Keratinocyte (primary cell): ENCODE data around the gene MGAT3. TPM values are rescaled to one million over a fixed set of nuclear protein-coding genes. Genes with fewer than 3 reads are reported as not detected.

Experiments used
- DNase-seq: peaks from one replicate; pipeline ENCODE4 v3.0.0-alpha.2; 2011; ENCODE audit warnings: low read depth, missing footprints, low spot score
- FAIRE-seq: peaks from 2 replicates; lab custom pipeline; 2011; peaks lifted over from hg19 to GRCh38; lab: Jason Lieb, UNC
- H2AFZ ChIP-seq: 2 replicates; pipeline ENCODE4 v1.6.0; 2012; ENCODE audit warnings: low read length, control low read depth, inconsistent platforms; ENCODE audit not compliant: control insufficient read depth
- H3K27ac ChIP-seq: 2 replicates; pipeline ENCODE4 v1.5.1; 2011; ENCODE audit warnings: low read length; ENCODE audit not compliant: control insufficient read depth, insufficient read depth
- H3K27me3 ChIP-seq: 3 replicates; pipeline ENCODE4 v1.6.0; 2011; ENCODE audit warnings: low read length; ENCODE audit not compliant: control insufficient read depth, insufficient read depth; ENCODE audit errors: extremely low read depth
- H3K36me3 ChIP-seq, 2 experiments: 2 replicates in 1 of 2; 3 replicates in 1 of 2; pipeline ENCODE4 v1.5.1; 2011; ENCODE audit warnings: low read length in 2 of 2, mild to moderate bottlenecking in 1 of 2; ENCODE audit not compliant: control insufficient read depth in 2 of 2, insufficient read depth in 2 of 2; ENCODE audit errors: extremely low read depth in 1 of 2
- H3K4me1 ChIP-seq: 3 replicates; pipeline ENCODE4 v1.5.1; 2011; ENCODE audit warnings: low read length; ENCODE audit not compliant: control insufficient read depth, insufficient read depth; ENCODE audit errors: extremely low read depth
- H3K4me2 ChIP-seq: 3 replicates; pipeline ENCODE4 v1.6.0; 2011; ENCODE audit warnings: low read depth, low read length; ENCODE audit not compliant: control insufficient read depth, insufficient read depth; ENCODE audit errors: extremely low read depth
- H3K4me3 ChIP-seq, 3 experiments: fragments of 200-600 bp in 1 of 3; sonication (generic) in 1 of 3; 2 replicates in 2 of 3; 3 replicates in 1 of 3; pipeline ENCODE4 v1.5.1; 2011 to 2016; ENCODE audit warnings: low read length in 3 of 3, mild to moderate bottlenecking in 3 of 3, control low read depth in 2 of 3, inconsistent platforms in 1 of 3, low read depth in 1 of 3, mixed read lengths in 1 of 3, mixed run types in 1 of 3, moderate library complexity in 1 of 3; ENCODE audit not compliant: control insufficient read depth in 2 of 3, insufficient read depth in 2 of 3; ENCODE audit errors: extremely low read depth in 1 of 3
- H3K79me2 ChIP-seq: 2 replicates; pipeline ENCODE4 v1.6.0; 2012; ENCODE audit warnings: low read length; ENCODE audit not compliant: control insufficient read depth, insufficient read depth
- H3K9ac ChIP-seq: 3 replicates; pipeline ENCODE4 v1.6.0; 2011; ENCODE audit warnings: low read length; ENCODE audit not compliant: control insufficient read depth, insufficient read depth; ENCODE audit errors: extremely low read depth
- H3K9me1 ChIP-seq: 3 replicates; pipeline ENCODE4 v1.6.0; 2011; ENCODE audit warnings: low read length; ENCODE audit not compliant: control insufficient read depth, insufficient read depth; ENCODE audit errors: extremely low read depth
- H3K9me3 ChIP-seq: 2 replicates; pipeline ENCODE4 v1.5.1; 2012; ENCODE audit warnings: low read depth, low read length; ENCODE audit not compliant: control insufficient read depth
- H4K20me1 ChIP-seq: 3 replicates; pipeline ENCODE4 v1.6.0; 2011; ENCODE audit warnings: low read length; ENCODE audit not compliant: control insufficient read depth, insufficient read depth; ENCODE audit errors: extremely low read depth
- EZH2 ChIP-seq: IDR thresholded peaks from one replicate; pipeline ENCODE4 v1.6.1; 2012; ENCODE audit warnings: inconsistent platforms, mild to moderate bottlenecking, low read length, moderate library complexity
- dilution Hi-C: fragments of 300-500 bp; cut with MboI; formaldehyde crosslinking; loops from one replicate; pipeline ENCODE4 v1.7.0; 2020; ENCODE audit warnings: low sequenced_read_pairs; ENCODE audit not compliant: extremely low pct_ligation_motif_present
- polyA plus RNA-seq, 5 experiments: library from polyadenylated mRNA; depleted of rRNA in 3 of 5; stranded (reverse) in 3 of 5; stranded (forward) in 1 of 5; unstranded in 1 of 5; fragments of >200 nt; gene quantifications; 1 replicate in 1 of 5; 2 replicates in 3 of 5; 3 replicates in 1 of 5; pipeline versions ENCODE4 v1.2.1 to v1.2.3, GENCODE V29; 2011 to 2012; ENCODE audit warnings: missing spikeins in 2 of 5, low read depth in 1 of 5, low replicate concordance in 1 of 5
- TF ChIP-seq, protein P1 (sequence below), 3 experiments: IDR thresholded peaks in 1 of 3; conservative IDR thresholded peaks in 1 of 3; optimal IDR thresholded peaks in 1 of 3; 2 replicates in 2 of 3; 3 replicates in 1 of 3; pipeline versions ENCODE3 to v1.5.1; 2011; ENCODE audit warnings: low read length in 3 of 3, mild to moderate bottlenecking in 3 of 3, moderate library complexity in 2 of 3, control low read depth in 1 of 3, inconsistent platforms in 1 of 3; ENCODE audit not compliant: insufficient read depth in 2 of 3; ENCODE audit errors: extremely low read depth in 1 of 3

MGAT3 gene
- polyA plus RNA-seq, 1 donor (not counting 4 experiments of a cell fraction or from before 2014, with no cell fraction given) = not detected

DNA sequence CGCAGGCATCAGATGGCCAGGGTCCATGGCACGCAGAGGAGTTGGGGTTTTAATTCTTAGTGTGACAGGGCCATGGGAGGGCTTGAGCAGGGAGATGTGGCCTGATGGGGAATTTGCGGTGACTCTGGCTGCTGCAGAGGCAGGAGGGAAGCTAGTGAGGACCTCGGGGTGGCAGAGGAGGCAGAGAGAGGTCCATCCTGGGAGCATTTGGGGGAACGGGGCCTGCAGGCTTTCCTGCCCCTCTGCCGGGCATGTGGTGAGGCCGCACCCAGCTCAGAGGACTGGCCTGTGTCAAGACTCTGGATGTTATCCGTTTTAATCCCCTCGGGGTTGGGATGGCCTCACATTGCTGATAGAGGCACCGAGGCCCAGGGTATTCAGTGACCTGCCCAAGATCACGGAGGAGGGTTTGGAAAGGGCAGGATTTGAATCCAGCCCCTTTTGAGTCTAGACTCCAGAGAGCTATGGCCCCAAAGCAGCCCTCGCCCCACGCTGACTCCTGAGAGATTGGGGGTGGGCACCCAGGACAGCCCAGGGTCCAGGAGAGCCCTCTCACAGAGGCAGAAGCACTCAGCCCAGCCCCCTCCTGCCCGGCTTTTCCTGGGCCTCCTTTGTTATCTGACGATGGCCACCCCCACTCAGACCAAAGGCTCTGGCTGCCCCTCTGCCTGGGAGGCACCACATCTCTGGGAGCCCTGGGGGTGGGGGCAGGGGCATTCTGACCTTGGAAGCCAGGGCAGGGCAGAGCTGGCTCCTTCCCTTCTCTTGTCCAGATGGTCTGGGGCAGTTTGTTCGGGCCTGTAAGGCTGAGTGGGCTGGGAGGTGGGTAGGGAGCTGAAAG lies 13.9 kb downstream of the MGAT3 start:
- H3K9me3 ChIP-seq = no peaks in the 10 kb centered on the region
- H3K4me2 ChIP-seq = no peak overlapping the region
- no peaks in the 10 kb centered on the region for H3K9me1 ChIP-seq
- dilution Hi-C loops = no loop called here
- no peak for TF ChIP-seq EZH2
- no peak for FAIRE-seq
- peaks cover 6% of the 10 kb centered on the region for H3K4me1 ChIP-seq
- no peak overlapping the region for H3K9ac ChIP-seq
- H2AFZ ChIP-seq = no peak overlapping the region
- no peak overlapping the region for H3K27ac ChIP-seq
- DNase-seq = no peak
- peaks cover 2% of the 10 kb centered on the region for H4K20me1 ChIP-seq
- H3K36me3 ChIP-seq = no peaks in the 10 kb centered on the region
- H3K4me3 ChIP-seq = no peak overlapping the region
- H3K79me2 ChIP-seq = no peaks in the 10 kb centered on the region
- H3K27me3 ChIP-seq = peaks cover 21% of the 10 kb centered on the region

GRCh38 chr22:39471381-39472141 lies 14.7 kb downstream of the MGAT3 start:
- dilution Hi-C loops = no loop called here
- Histone ChIP-seq H3K4me1 (peaks cover 6% of the 10 kb centered on the region), H3K9ac (no peak overlapping the region), H4K20me1 (peaks cover 2% of the 10 kb centered on the region), H3K4me2 (no peak overlapping the region), H3K27me3 (peaks cover 21% of the 10 kb centered on the region), H3K79me2 (no peaks in the 10 kb centered on the region), H3K36me3 (no peaks in the 10 kb centered on the region), H3K27ac (no peak overlapping the region), H3K4me3 (no peak overlapping the region), H3K9me3 (no peaks in the 10 kb centered on the region), H3K9me1 (no peaks in the 10 kb centered on the region), H2AFZ (no peak overlapping the region)
- FAIRE-seq = no peak
- no peak for TF ChIP-seq EZH2
- TF ChIP-seq, protein P1, sequence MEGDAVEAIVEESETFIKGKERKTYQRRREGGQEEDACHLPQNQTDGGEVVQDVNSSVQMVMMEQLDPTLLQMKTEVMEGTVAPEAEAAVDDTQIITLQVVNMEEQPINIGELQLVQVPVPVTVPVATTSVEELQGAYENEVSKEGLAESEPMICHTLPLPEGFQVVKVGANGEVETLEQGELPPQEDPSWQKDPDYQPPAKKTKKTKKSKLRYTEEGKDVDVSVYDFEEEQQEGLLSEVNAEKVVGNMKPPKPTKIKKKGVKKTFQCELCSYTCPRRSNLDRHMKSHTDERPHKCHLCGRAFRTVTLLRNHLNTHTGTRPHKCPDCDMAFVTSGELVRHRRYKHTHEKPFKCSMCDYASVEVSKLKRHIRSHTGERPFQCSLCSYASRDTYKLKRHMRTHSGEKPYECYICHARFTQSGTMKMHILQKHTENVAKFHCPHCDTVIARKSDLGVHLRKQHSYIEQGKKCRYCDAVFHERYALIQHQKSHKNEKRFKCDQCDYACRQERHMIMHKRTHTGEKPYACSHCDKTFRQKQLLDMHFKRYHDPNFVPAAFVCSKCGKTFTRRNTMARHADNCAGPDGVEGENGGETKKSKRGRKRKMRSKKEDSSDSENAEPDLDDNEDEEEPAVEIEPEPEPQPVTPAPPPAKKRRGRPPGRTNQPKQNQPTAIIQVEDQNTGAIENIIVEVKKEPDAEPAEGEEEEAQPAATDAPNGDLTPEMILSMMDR (optimal IDR thresholded peaks at IDR 0.05 in 1 of 3, IDR thresholded peaks at IDR 0.05 in 1 of 3, conservative IDR thresholded peaks at IDR 0.05 in 1 of 3; ENCODE audit: extremely low read depth in 1 of 3, insufficient read depth in 2 of 3, low read length in 3 of 3) = no peak
- DNase-seq = no peak
